ENCODE measurements around the gene ANGPTL2.

ANGPTL2 gene

GRCh38 chr9:127096208-127096607 is 26.2 kb downstream of the ANGPTL2 start:
- FAIRE-seq = no peak
- DNase-seq (ENCODE audit: low spot score) = no peak

GRCh38 chr9:127095411-127095810 is 27.0 kb downstream of the ANGPTL2 start:
- no peak for FAIRE-seq
- DNase-seq (ENCODE audit: low spot score) = no peak

- no peak for FAIRE-seq
- no peak for DNase-seq (ENCODE audit: low spot score)
These were observed 29.0 kb downstream of the ANGPTL2 start for GRCh38 chr9:127093319-127094020.

GRCh38 chr9:127092041-127092608 is 30.3 kb downstream of the ANGPTL2 start:
- no peak for DNase-seq (ENCODE audit: low spot score)
- FAIRE-seq = no peak

- FAIRE-seq (no peak), DNase-seq (ENCODE audit: low spot score) (no peak)
These were observed 30.9 kb downstream of the ANGPTL2 start for GRCh38 chr9:127091526-127091925.

GRCh38 chr9:127090341-127090985 is 32.0 kb downstream of the ANGPTL2 start:
- FAIRE-seq = no peak
- no peak for DNase-seq (ENCODE audit: low spot score)

- FAIRE-seq (no peak), DNase-seq (ENCODE audit: low spot score) (no peak)
These were observed 32.8 kb downstream of the ANGPTL2 start for GRCh38 chr9:127089631-127090081.

- FAIRE-seq (no peak), DNase-seq (ENCODE audit: low spot score) (no peak)
These were observed 33.5 kb downstream of the ANGPTL2 start for GRCh38 chr9:127088724-127089615.

GRCh38 chr9:127087836-127088235 is 34.6 kb downstream of the ANGPTL2 start:
- no peak for FAIRE-seq
- DNase-seq (ENCODE audit: low spot score) = no peak

- FAIRE-seq (no peak), DNase-seq (ENCODE audit: low spot score) (no peak)
These were observed 35.0 kb downstream of the ANGPTL2 start for GRCh38 chr9:127087411-127087810.

GRCh38 chr9:127086771-127087170 is 35.7 kb downstream of the ANGPTL2 start:
- DNase-seq (ENCODE audit: low spot score) (no peak), FAIRE-seq (no peak)

GRCh38 chr9:127085186-127085585 is 37.2 kb downstream of the ANGPTL2 start:
- DNase-seq (ENCODE audit: low spot score) (no peak), FAIRE-seq (no peak)

GRCh38 chr9:127084076-127085039 is 38.1 kb downstream of the ANGPTL2 start:
- DNase-seq (ENCODE audit: low spot score) (no peak), FAIRE-seq (no peak)

- FAIRE-seq (no peak), DNase-seq (ENCODE audit: low spot score) (no peak)
These were observed 39.1 kb downstream of the ANGPTL2 start for GRCh38 chr9:127083138-127083980.

GRCh38 chr9:127081250-127082185 is 40.9 kb downstream of the ANGPTL2 start:
- no peak for DNase-seq (ENCODE audit: low spot score)
- no peak for FAIRE-seq

- FAIRE-seq (no peak), DNase-seq (ENCODE audit: low spot score) (no peak)
These were observed 42.8 kb downstream of the ANGPTL2 start for GRCh38 chr9:127079446-127080140.

- DNase-seq (ENCODE audit: low spot score) (no peak), FAIRE-seq (no peak)
These were observed 43.4 kb downstream of the ANGPTL2 start for GRCh38 chr9:127078988-127079387.

- FAIRE-seq (no peak), DNase-seq (ENCODE audit: low spot score) (no peak)
These were observed 44.1 kb downstream of the ANGPTL2 start for GRCh38 chr9:127078336-127078735.
